ENCODE results near the gene RSPO4. TPM values are rescaled to one million over a fixed set of nuclear protein-coding genes. Genes with fewer than 3 reads are reported as not detected.
A peak's percentile ranks its signal among the peaks of the same experiment; 100 is the strongest.

The RSPO4 gene
- total RNA-seq (2014; rRNA removed; shearing (Covaris generic)) (not detected in 2 replicates), polyA plus RNA-seq (2016; fragmentation: Nextera tagmentation; extraction: Ambion mirVana) (1.7 and 1.9 TPM in 2 replicates)

GRCh38 chr20:1001911-1002681 lies at the start of gene RSPO4:
Gene RSPO4 (minus strand): TSS chr20:1002311. CDS start chr20:1002164, 147 bp downstream.
- Histone ChIP-seq H3F3A (ENCODE audit: insufficient read depth) (no peaks in the 10 kb centered on the region), H3K36me3 (ENCODE audit: low read depth) (no peaks in the 10 kb centered on the region), H3K27ac (no peak within 1 kb of the TSS), H4K20me1 (ENCODE audit: insufficient read depth) (no peaks in the 10 kb centered on the region), H3K4me1 (ENCODE audit: insufficient read depth) (no peaks in the 10 kb centered on the region), H3K9me2 (ENCODE audit: insufficient read depth) (no peaks in the 10 kb centered on the region), H2AFZ (peak within 1 kb of the TSS; percentile 37), H3K9me3 (ENCODE audit: low read depth) (no peaks in the 10 kb centered on the region), H3K27me3 (replicated peaks; ENCODE audit: insufficient read depth) (0 out of 2 replicates have a peak, but pooled peaks cover 7% of the 10 kb centered on the region), H3K79me2 (ENCODE audit: insufficient read depth) (no peaks in the 10 kb centered on the region), H3K9ac (peak within 1 kb of the TSS; percentile 42; the same call in 1 of the 2 replicates), H3K4me3 (peak within 1 kb of the TSS; percentile 36), H3K4me2 (ENCODE audit: unreplicated experiment) (no peak within 1 kb of the TSS)
- WGBS, 2 experiments (ENCODE audit: low coverage in 1 of 2, low lambda C conversion rate in 2 of 2, missing lambda C conversion rate in 2 of 2) = 3% methylated on average over 39 to 62 of the region's 88 CpGs
- in situ Hi-C loops (cut with MboI) = no loop called here
- peak; percentile 40 for DNase-seq
- TF ChIP-seq EZH2 (IDR thresholded peaks at IDR 0.05; ENCODE audit: insufficient read depth, poor library complexity, severe bottlenecking) (no peak), EZH2phosphoT487 (IDR thresholded peaks at IDR 0.05; ENCODE audit: insufficient read depth, low read depth) (no peak)

GRCh38 chr20:1050440-1050839 lies 48.3 kb upstream of the RSPO4 start:
- Histone ChIP-seq H3K4me1 (ENCODE audit: insufficient read depth) (no peaks in the 10 kb centered on the region), H4K20me1 (ENCODE audit: insufficient read depth) (no peaks in the 10 kb centered on the region), H3K9me3 (ENCODE audit: low read depth) (no peaks in the 10 kb centered on the region), H3K27me3 (replicated peaks; ENCODE audit: insufficient read depth) (no peaks in the 10 kb centered on the region), H3K4me2 (ENCODE audit: unreplicated experiment) (no peak overlapping the region), H3K79me2 (ENCODE audit: insufficient read depth) (no peaks in the 10 kb centered on the region), H3K9me2 (ENCODE audit: insufficient read depth) (no peaks in the 10 kb centered on the region), H3K36me3 (ENCODE audit: low read depth) (no peaks in the 10 kb centered on the region), H3K27ac (no peak overlapping the region), H3F3A (ENCODE audit: insufficient read depth) (no peaks in the 10 kb centered on the region), H3K4me3 (no peak overlapping the region), H3K9ac (no peak overlapping the region), H2AFZ (no peak overlapping the region)
- TF ChIP-seq EZH2phosphoT487 (IDR thresholded peaks at IDR 0.05; ENCODE audit: insufficient read depth, low read depth) = no peak
- no peak for TF ChIP-seq EZH2 (IDR thresholded peaks at IDR 0.05; ENCODE audit: insufficient read depth, poor library complexity, severe bottlenecking)
- DNase-seq = no peak
- in situ Hi-C loops (cut with MboI) = no loop called here
- WGBS, 2 experiments (ENCODE audit: low coverage in 1 of 2, low lambda C conversion rate in 2 of 2, missing lambda C conversion rate in 2 of 2) = 48 to 50% methylated on average over 6 of the region's 6 CpGs

- Histone ChIP-seq H3K27me3 (replicated peaks; ENCODE audit: insufficient read depth) (no peaks in the 10 kb centered on the region), H2AFZ (no peak overlapping the region), H3K4me1 (ENCODE audit: insufficient read depth) (no peaks in the 10 kb centered on the region), H3K36me3 (ENCODE audit: low read depth) (no peaks in the 10 kb centered on the region), H4K20me1 (ENCODE audit: insufficient read depth) (no peaks in the 10 kb centered on the region), H3F3A (ENCODE audit: insufficient read depth) (no peaks in the 10 kb centered on the region), H3K79me2 (ENCODE audit: insufficient read depth) (no peaks in the 10 kb centered on the region), H3K9me3 (ENCODE audit: low read depth) (no peaks in the 10 kb centered on the region), H3K4me2 (ENCODE audit: unreplicated experiment) (no peak overlapping the region), H3K4me3 (no peak overlapping the region), H3K27ac (no peak overlapping the region), H3K9me2 (ENCODE audit: insufficient read depth) (no peaks in the 10 kb centered on the region), H3K9ac (no peak overlapping the region)
- WGBS, 2 experiments (ENCODE audit: low coverage in 1 of 2, low lambda C conversion rate in 2 of 2, missing lambda C conversion rate in 2 of 2) = 58 to 64% methylated on average over 3 of the region's 3 CpGs
- DNase-seq = no peak
- TF ChIP-seq EZH2phosphoT487 (IDR thresholded peaks at IDR 0.05; ENCODE audit: insufficient read depth, low read depth) = no peak
- TF ChIP-seq EZH2 (IDR thresholded peaks at IDR 0.05; ENCODE audit: insufficient read depth, poor library complexity, severe bottlenecking) = no peak
- in situ Hi-C loops (cut with MboI) = no loop called here
These were observed 43.8 kb upstream of the RSPO4 start for GRCh38 chr20:1045860-1046418.

- Histone ChIP-seq H3K9ac (no peak overlapping the region), H3F3A (ENCODE audit: insufficient read depth) (no peaks in the 10 kb centered on the region), H3K4me1 (ENCODE audit: insufficient read depth) (no peaks in the 10 kb centered on the region), H3K36me3 (ENCODE audit: low read depth) (no peaks in the 10 kb centered on the region), H3K79me2 (ENCODE audit: insufficient read depth) (no peaks in the 10 kb centered on the region), H3K27me3 (replicated peaks; ENCODE audit: insufficient read depth) (no peaks in the 10 kb centered on the region; the same call in 1 of the 2 replicates), H3K9me3 (ENCODE audit: low read depth) (no peaks in the 10 kb centered on the region), H3K9me2 (ENCODE audit: insufficient read depth) (no peaks in the 10 kb centered on the region), H3K4me2 (ENCODE audit: unreplicated experiment) (no peak overlapping the region), H4K20me1 (ENCODE audit: insufficient read depth) (no peaks in the 10 kb centered on the region), H3K27ac (no peak overlapping the region), H2AFZ (no peak overlapping the region), H3K4me3 (no peak overlapping the region)
- TF ChIP-seq EZH2phosphoT487 (IDR thresholded peaks at IDR 0.05; ENCODE audit: insufficient read depth, low read depth) = no peak
- TF ChIP-seq EZH2 (IDR thresholded peaks at IDR 0.05; ENCODE audit: insufficient read depth, poor library complexity, severe bottlenecking) = no peak
- WGBS, 2 experiments (ENCODE audit: low coverage in 1 of 2, low lambda C conversion rate in 2 of 2, missing lambda C conversion rate in 2 of 2) = 48% methylated on average over 7 of the region's 7 CpGs
- no peak for DNase-seq
- in situ Hi-C loops (cut with MboI) = no loop called here
These were observed 39.8 kb upstream of the RSPO4 start for GRCh38 chr20:1041845-1042390.

Data from GM23248 (cell line).